ENCODE results near the gene STPG3. TPM values are rescaled to one million over a fixed set of nuclear protein-coding genes. Genes with fewer than 3 reads are reported as not detected.

The STPG3 gene
- total and polyA plus RNA-seq, 2 experiments from 2014 or later, result not detected

GRCh38 chr9:137280474-137281344 lies 29.6 kb downstream of the STPG3 start:
- no peaks in the 10 kb centered on the region for H3K36me3 ChIP-seq (ENCODE audit: insufficient read depth)
- Mint-ChIP-seq H3K36me3 (ENCODE audit: low read depth) (no peaks in the 10 kb centered on the region; the same call in 2 of the 3 replicates), H3K9me3 (no peaks in the 10 kb centered on the region), H3K27me3 (ENCODE audit: insufficient read depth, low read depth, poor library complexity) (peaks cover 21% of the 10 kb centered on the region), H3K4me1 (peaks cover 10% of the 10 kb centered on the region), H3K4me3 (peak overlapping the region; percentile 62; the same call in 2 of the 3 replicates), H3K27ac (no peak overlapping the region)
- no peaks in the 10 kb centered on the region for H3K79me2 ChIP-seq (replicated peaks; ENCODE audit: insufficient read depth)
- ATAC-seq (peak; percentile 46), DNase-seq (ENCODE audit: low spot score) (peak; percentile 77)
- peaks cover 12% of the 10 kb centered on the region for H3K4me1 ChIP-seq (ENCODE audit: insufficient read depth)
- peaks cover 20% of the 10 kb centered on the region; the same call in 1 of the 2 replicates for H3F3A ChIP-seq (replicated peaks; ENCODE audit: low read depth)
- H3K4me2 ChIP-seq, result peak overlapping the region; percentile 88
- H3K27me3 ChIP-seq (ENCODE audit: insufficient read depth), result peaks cover 14% of the 10 kb centered on the region
- no peak overlapping the region for H2AFZ ChIP-seq
- H4K20me1 ChIP-seq (replicated peaks; ENCODE audit: insufficient read depth), result peaks cover 8% of the 10 kb centered on the region; the same call in 1 of the 2 replicates
- H3K9me2 ChIP-seq (ENCODE audit: insufficient read depth), result no peaks in the 10 kb centered on the region
- H3K27ac ChIP-seq (ENCODE audit: low read depth), result no peak overlapping the region
- H3K4me3 ChIP-seq, result peak overlapping the region; percentile 73
- no peak for TF ChIP-seq EZH2 (IDR thresholded peaks at IDR 0.05; ENCODE audit: low read depth, unreplicated experiment)
- TF ChIP-seq JUNB (IDR thresholded peaks at IDR 0.05; ENCODE audit: unreplicated experiment), result no peak
- TF ChIP-seq ZNF462 (CRISPR knock-in tag; IDR thresholded peaks at IDR 0.05), result no peak
- TF ChIP-seq REST (IDR thresholded peaks at IDR 0.05; ENCODE audit: unreplicated experiment), result no peak
- TF ChIP-seq ETS1 (IDR thresholded peaks at IDR 0.05), result no peak
- TF ChIP-seq EZH2phosphoT487 (IDR thresholded peaks at IDR 0.05; ENCODE audit: unreplicated experiment), result no peak
- TF ChIP-seq NANOG (IDR thresholded peaks at IDR 0.05; ENCODE audit: borderline replicate concordance), result no peak
- TF ChIP-seq CTCF (conservative IDR thresholded peaks at IDR 0.05; ENCODE audit: low read depth in 2 of 2), result peak; percentile 36 to 67; a peak in 3 of 4 replicates
- TF ChIP-seq ZNF331 (CRISPR knock-in tag; IDR thresholded peaks at IDR 0.05; ENCODE audit: low read depth), result no peak
- no peak for TF ChIP-seq STAT1 (IDR thresholded peaks at IDR 0.05; ENCODE audit: unreplicated experiment)
- 0 out of 2 replicates have a peak, but pooled peaks have one; percentile 13 for TF ChIP-seq POLR2AphosphoS5 (IDR thresholded peaks at IDR 0.05; ENCODE audit: low read depth)
- TF ChIP-seq CREB1 (CRISPR knock-in tag; IDR thresholded peaks at IDR 0.05; ENCODE audit: low read depth), result no peak
- TF ChIP-seq ZNF114 (CRISPR knock-in tag; IDR thresholded peaks at IDR 0.05), result no peak

Data from GM23338 (cell line).